ENCODE data around the gene TRIB2. TPM values are rescaled to one million over a fixed set of nuclear protein-coding genes. Genes with fewer than 3 reads are reported as not detected.

TRIB2 gene
- total and polyA plus RNA-seq, 2 of the 4 experiments (the other 2 are of a cell fraction), result 12.0 to 12.7 TPM

DNA sequence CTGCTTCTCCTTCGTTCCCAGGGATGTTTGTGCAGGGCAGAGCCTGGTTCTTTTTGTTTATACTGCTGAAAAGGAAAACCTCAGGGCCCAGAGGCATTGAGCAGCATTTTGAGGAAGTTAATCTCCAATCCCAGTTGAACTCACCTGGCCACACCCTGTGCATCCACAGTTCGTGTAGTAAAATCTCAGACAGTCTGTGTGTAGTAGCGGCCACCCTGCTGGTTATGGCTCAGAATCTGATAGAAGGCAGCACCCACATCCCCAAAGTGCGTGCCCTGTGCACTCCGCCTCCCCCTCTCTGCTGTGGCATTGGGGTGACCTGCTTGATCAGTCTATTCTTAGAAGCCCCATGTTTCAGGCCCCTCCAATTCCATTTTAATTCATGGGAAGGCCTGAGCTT, 10.9 kb downstream of the TRIB2 start:
- in situ Hi-C loops (cut with MboI; ENCODE audit: low sequenced_read_pairs), result no loop called here
- H4K5ac ChIP-seq (ENCODE audit: low read depth, low read length), result no peak overlapping the region
- H2AFZ ChIP-seq (replicated peaks; ENCODE audit: low read length, poor library complexity), result no peak overlapping the region
- peaks cover 3% of the 10 kb centered on the region; the same call in 1 of the 2 replicates for H3K4me1 ChIP-seq (ENCODE audit: control insufficient read depth, insufficient read depth, low read length)
- H2BK15ac ChIP-seq (ENCODE audit: low read depth, low read length), result no peak overlapping the region
- H3K27me3 ChIP-seq (ENCODE audit: control insufficient read depth, insufficient read depth, low read length), result no peaks in the 10 kb centered on the region
- H2BK120ac ChIP-seq (ENCODE audit: low read depth, low read length), result no peak overlapping the region
- ATAC-seq (ENCODE audit: low read depth) (no peak), DNase-seq (no peak)
- TF ChIP-seq FOS (IDR thresholded peaks at IDR 0.05; ENCODE audit: low read depth, low read length) (no peak), RFX5 (IDR thresholded peaks at IDR 0.05; ENCODE audit: low read depth, low read length) (no peak), MAFK (IDR thresholded peaks at IDR 0.05; ENCODE audit: low read depth, low read length) (no peak), MAZ (IDR thresholded peaks at IDR 0.05; ENCODE audit: borderline replicate concordance, low read depth, low read length) (no peak), CEBPB (IDR thresholded peaks at IDR 0.05; ENCODE audit: low read depth, low read length) (no peak), NFE2L2 (IDR thresholded peaks at IDR 0.05; ENCODE audit: low read depth, low read length) (no peak), MXI1 (IDR thresholded peaks at IDR 0.05; ENCODE audit: borderline replicate concordance, low read depth, low read length) (no peak), POLR2A (IDR thresholded peaks at IDR 0.05; ENCODE audit: low read depth, low read length) (no peak), SMC3 (IDR thresholded peaks at IDR 0.05; ENCODE audit: low read depth, low read length) (no peak)
- TF ChIP-seq, protein P1, sequence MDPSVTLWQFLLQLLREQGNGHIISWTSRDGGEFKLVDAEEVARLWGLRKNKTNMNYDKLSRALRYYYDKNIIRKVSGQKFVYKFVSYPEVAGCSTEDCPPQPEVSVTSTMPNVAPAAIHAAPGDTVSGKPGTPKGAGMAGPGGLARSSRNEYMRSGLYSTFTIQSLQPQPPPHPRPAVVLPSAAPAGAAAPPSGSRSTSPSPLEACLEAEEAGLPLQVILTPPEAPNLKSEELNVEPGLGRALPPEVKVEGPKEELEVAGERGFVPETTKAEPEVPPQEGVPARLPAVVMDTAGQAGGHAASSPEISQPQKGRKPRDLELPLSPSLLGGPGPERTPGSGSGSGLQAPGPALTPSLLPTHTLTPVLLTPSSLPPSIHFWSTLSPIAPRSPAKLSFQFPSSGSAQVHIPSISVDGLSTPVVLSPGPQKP (IDR thresholded peaks at IDR 0.05; ENCODE audit: borderline replicate concordance, low read depth, low read length), result no peak
- TF ChIP-seq, protein P2, sequence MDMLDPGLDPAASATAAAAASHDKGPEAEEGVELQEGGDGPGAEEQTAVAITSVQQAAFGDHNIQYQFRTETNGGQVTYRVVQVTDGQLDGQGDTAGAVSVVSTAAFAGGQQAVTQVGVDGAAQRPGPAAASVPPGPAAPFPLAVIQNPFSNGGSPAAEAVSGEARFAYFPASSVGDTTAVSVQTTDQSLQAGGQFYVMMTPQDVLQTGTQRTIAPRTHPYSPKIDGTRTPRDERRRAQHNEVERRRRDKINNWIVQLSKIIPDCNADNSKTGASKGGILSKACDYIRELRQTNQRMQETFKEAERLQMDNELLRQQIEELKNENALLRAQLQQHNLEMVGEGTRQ (IDR thresholded peaks at IDR 0.05; ENCODE audit: low read depth, low read length), result no peak
- no peak overlapping the region for H3K14ac ChIP-seq (replicated peaks; ENCODE audit: low read depth, low read length)
- H3K4ac ChIP-seq (ENCODE audit: low read depth, low read length), result no peak overlapping the region
- BruUV-seq (replicated peaks), result no TSS peak
- H3K36me3 ChIP-seq (ENCODE audit: control insufficient read depth, insufficient read depth, low read length), result peaks cover 67% of the 10 kb centered on the region
- H4K8ac ChIP-seq (ENCODE audit: low read depth in 2 of 2, low read length in 2 of 2), result no peak overlapping the region
- H2BK20ac ChIP-seq (ENCODE audit: low read depth, low read length), result no peak overlapping the region
- no peak overlapping the region for H3K9ac ChIP-seq (ENCODE audit: low read depth, low read length)
- no peak overlapping the region for H3K56ac ChIP-seq (ENCODE audit: extremely low read depth, insufficient read depth, low read length)
- peaks cover 20% of the 10 kb centered on the region for H3K9me1 ChIP-seq (ENCODE audit: insufficient read depth, low read length)
- ChIA-PET CTCF (no interaction called here), POLR2A (ENCODE audit: unreplicated experiment) (no interaction called here)
- H3K23ac ChIP-seq (ENCODE audit: low read depth, low read length), result no peak overlapping the region
- no peak overlapping the region for H2BK5ac ChIP-seq (ENCODE audit: low read depth, low read length, poor library complexity, severe bottlenecking)
- H3K9me3 ChIP-seq (ENCODE audit: control insufficient read depth, insufficient read depth, low read length), result no peaks in the 10 kb centered on the region
- H3K27ac ChIP-seq (ENCODE audit: insufficient read depth, low read length), result no peak overlapping the region
- H2AK9ac ChIP-seq (replicated peaks; ENCODE audit: low read depth, low read length, poor library complexity), result no peak overlapping the region
- H3K4me2 ChIP-seq (ENCODE audit: low read depth, low read length), result no peak overlapping the region
- WGBS, 2 experiments (ENCODE audit: extremely low coverage in 2 of 2, insufficient read length in 1 of 2), result 100% methylated on average over 2 of the region's 5 CpGs; no CpG with 5 or more reads in 1 of the 2 experiments
- no peak overlapping the region for H3K18ac ChIP-seq (ENCODE audit: low read depth, low read length)
- no peak overlapping the region for H4K91ac ChIP-seq (ENCODE audit: insufficient read depth, low read depth, low read length)
- H2AK5ac ChIP-seq (ENCODE audit: low read depth, low read length), result no peak overlapping the region
- H3K4me3 ChIP-seq (ENCODE audit: insufficient read depth, low read depth, low read length), result no peak overlapping the region
- H4K20me1 ChIP-seq (ENCODE audit: insufficient read depth, low read length), result peaks cover 45% of the 10 kb centered on the region
- intact Hi-C loops (cut with micrococcal nuclease), result no loop called here
- H3K79me1 ChIP-seq (ENCODE audit: low read depth in 1 of 2, low read length in 2 of 2), result peaks cover 47 to 92% of the 10 kb centered on the region in 2 experiments
- dilution Hi-C loops (cut with HindIII; ENCODE audit: low sequenced_read_pairs, unreplicated experiment), result no loop called here
